HG02938 (cell line): ENCODE results near the gene PAAF1.

Experiments
- ATAC-seq: cut with Tn5 transposase; IDR thresholded peaks from one replicate; pipeline ENCODE4 v1.9.1; 2021; ENCODE audit warnings: mild to moderate bottlenecking, moderate library complexity; ENCODE audit not compliant: unreplicated experiment

The PAAF1 gene

DNA sequence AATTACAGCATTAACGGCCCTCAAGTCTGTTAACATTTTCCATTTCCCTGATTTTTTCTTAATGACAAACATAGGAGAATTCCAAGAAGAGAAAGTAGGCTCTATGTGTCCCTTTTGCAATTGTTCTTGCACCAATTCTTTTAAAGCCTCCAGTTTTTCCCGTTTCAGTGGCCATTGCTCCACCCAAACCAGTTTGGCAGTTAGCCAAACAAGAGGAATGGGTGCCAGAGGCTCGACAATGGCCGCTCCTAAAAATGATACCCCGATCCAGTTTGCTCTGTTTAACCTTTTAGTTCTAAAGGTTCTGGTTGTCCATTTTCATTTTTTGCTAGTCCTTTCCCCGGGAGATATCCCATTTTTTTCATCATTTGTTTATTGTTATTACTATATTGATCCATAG is 67.3 kb downstream of the PAAF1 start:
- no peak for ATAC-seq

DNA sequence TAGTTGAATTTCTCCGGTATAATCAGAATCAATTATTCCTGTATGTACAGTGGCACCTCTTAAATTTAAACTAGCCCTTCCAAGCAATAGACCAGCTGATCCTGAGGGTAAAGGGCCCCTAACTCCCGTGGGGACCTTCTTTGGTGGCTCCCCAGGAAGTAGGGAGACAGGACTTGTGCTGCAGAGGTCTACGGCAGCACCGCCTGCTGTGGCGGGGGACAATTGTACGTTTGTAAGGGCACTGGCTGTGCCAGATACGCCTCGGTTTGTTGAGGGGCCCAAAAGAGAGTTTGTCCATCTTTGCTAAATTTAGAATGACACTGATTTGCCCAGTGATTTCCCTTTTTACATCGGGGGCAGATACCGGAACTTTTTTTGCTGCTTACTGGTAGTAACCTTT is 68.1 kb downstream of the PAAF1 start:
- ATAC-seq, result no peak

DNA sequence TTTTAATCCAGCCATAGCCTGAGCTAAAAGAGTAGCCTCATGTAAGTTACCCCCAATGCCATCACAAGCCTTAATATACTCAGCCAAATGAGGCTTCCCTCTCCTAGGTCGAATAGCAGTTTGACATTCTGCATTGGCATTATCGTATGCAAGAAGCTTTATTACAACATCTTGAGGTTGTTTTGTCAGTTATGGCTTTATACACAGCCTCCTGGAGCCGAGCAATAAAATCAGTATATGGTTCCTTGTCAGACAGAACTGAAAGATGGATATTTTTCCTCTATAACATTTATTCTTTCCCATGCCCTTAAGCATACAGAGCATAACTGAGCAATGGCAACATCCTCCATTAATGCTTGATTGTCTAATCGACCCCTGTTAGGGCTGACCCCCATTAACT is 68.6 kb downstream of the PAAF1 start:
- no peak for ATAC-seq

DNA sequence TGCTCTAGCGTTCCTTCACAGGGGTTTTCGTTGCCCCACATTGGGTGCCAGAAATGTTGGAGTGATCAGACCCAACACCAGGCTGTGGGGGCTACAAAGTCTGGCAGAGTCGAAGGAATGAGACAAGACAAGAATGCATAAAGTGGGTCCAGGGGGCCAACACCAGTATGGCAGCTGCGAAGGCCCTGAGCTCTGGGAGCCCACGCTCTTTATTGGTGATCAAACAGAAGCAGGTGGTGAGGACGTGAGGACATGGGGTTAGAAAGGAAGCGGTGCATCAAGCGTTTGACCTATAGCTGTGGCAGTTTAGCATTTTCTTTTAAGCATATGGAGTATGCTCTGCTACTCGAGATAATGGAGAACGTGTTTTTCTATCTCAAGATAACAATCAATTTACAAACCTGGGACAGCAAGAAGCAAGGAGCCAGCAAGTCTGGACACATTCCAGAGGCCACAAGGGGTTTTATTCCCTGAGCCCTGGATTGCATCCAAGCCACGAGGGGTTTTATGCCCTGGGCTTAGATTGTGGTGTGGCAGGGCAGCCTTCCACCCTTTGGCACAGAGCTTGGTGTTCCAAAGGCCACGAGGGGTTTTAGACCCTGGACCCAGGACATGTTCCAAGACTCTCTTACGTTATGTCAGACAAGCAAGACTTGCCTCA is 70.1 kb downstream of the PAAF1 start:
- ATAC-seq, result no peak

DNA sequence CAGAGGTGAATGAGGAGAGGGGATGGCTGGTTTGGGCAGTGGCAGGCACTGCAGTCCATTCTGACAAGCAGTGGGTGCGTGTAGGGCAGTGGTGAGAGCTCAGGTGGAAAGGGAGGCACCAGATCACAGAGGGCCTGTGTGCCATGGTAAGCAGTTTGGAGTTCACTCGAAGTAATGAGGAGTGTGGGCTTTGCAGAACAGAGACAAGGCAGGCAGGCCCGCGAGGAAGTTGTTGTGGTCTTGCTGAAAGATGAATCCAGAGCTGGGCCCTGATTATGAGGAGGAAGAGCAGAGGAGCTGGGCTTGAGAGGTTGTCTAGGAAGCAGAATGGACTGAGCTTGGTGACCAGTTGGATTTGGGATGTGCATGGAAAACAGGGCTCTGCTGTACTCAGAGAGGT is 72.4 kb downstream of the PAAF1 start:
- no peak for ATAC-seq

- ATAC-seq, result no peak
These were observed 73.1 kb downstream of the PAAF1 start for GRCh38 chr11:73949912-73950311.

DNA sequence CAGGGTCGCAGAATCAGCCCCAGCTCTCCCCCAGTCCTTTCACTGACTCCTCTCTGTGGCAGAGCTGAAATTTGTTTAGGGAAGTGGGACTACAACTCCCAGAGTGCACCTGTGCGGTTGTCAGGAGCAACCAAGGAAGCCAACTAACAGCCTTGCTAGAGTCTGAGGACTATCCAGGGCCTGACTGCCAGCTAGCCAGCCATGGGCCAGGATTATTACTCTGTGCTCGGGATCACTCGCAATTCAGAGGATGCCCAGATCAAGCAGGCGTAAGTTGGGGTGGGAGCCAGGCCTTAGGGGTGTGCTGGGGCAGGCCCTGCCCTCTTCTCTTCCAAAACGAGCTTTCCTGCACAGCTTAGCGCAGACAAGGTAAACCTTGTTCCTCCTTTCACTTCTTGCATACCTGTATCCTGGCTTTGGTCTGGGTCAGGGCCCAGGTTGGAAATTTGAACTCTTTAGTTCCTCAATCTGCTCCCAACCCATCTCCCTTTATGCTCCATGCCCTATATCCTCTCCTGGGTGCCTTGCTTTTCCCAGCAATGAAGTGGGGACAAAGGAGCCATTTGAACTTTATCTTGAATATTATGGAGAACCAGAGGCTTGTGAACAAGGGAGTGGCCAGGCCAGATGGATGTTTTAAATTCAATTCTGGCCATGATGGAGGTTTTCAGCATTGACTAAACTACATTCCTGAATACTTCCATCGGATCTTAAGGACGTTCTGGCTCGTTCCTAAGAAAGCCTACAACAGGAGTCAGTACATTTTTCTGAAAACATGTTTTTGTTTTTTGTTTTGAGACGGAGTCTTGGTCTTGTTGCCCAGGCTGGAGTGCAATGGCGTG is 74.3 kb downstream of the PAAF1 start, which contains the start of gene DNAJB13:
DNAJB13 (plus strand) TSS at position 158 of the 842 bp plus-strand sequence; CDS start at position 202, 44 bp downstream.
- peak; percentile 90 for ATAC-seq

DNA sequence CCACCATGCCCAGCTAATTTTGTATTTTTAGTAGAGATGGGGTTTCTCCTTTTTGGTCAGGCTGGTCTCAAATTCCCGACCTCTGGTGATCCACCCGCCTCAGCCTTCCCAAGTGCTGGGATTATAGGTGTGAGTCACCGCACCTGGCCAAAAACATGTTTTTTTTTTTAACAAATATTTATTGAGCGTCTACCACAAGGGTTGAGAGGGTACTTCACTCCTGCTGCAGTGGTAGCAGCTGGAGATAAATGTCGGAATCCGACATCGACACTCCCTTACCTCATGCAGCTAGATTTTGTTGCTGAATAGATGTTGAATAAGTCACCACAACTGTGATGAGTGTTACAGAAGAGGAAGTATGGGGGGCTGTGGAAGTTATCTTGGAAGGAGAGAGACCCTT is 75.0 kb downstream of the PAAF1 start:
- no peak for ATAC-seq

DNA sequence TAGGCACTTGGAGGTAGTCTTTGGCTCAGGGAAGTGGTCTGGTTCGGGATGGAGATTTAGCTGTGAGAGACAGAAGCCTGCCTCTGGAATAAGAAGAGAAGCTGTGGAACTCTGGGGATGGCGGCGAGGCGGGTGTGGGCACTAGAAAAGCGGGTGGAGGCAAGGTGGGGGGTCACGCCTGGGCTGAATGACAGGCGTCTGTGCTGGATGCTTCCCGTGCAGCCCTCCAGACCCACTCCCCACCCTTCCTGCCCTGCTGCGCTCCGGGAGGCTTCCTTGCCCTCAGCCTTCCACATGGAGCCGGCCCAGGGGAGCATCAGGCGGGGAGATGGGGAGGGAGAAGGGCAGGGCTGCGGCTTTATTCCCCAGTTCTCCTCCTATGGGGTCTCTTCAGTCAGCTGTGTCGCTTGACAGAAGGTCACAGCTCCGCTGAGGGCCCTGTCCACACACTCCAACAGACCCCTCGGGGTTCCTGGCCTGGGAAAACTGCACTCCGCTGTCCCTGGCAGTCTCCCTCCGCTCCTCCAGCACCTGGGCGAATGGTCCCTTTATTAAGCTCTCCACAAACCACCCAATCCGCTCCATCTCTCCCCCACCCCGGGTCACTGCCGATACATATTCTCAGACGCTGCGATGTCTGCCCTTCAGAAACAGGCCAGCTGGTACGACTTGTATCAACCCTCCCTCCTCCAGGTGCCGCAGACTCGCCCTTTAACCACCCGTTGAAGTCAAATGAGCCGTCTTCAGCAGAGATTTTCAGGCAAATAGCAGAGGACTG is 80.3 kb downstream of the PAAF1 start:
- ATAC-seq, result no peak

GRCh38 chr11:73957654-73958361 is 81.0 kb downstream of the PAAF1 start:
- ATAC-seq, result no peak

- ATAC-seq, result no peak
These were observed 81.8 kb downstream of the PAAF1 start for GRCh38 chr11:73958521-73959141.

DNA sequence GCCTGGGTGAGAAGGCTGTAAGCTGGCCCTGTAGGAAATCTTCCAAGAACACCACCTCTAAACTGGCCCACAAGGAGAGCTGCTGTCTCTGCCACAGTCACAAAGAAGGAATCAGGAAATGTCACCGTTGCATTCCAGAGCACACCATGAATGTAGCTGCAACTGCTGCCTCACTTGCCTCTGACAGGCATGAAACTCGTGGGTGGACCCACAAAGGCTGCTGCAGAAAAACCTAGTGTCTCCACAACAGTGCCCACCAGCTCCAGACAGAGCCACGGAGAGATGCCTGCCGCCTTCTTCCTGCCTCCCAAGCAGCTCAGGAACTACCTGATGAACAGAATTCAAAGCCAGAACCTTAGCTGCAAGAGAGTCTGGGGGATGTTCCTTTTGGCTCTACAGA is 84.5 kb downstream of the PAAF1 start:
- ATAC-seq, result no peak

DNA sequence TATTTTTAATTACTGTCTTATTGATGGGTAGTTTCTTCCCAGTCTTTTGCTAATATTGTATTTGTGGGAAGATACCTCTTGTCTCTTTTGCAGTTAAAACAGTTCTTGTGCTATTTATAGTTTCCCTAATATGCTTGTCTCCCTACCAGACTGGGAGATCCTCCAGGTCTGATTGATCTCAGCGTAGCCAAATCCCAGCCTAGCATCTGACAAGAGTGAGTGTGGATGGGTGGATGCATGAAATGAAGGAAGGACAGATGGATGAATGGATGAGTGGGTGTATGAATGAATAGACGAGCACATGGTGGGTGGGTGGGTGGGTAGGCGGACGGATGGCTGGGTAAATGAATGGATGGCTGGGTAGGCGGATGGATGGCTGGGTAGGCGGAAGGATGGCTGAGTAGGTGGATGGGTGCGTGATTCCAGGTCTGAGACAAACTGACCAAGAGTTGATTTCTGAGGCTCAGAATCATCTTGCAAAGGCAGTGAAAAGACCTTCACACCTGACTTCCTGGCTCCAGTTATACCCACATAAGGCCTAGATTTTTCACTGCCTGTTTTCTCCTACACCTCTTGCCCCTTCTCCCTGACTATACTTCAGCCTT is 85.4 kb downstream of the PAAF1 start:
- ATAC-seq, result no peak

GRCh38 chr11:73963861-73964260 is 87.1 kb downstream of the PAAF1 start:
- ATAC-seq, result no peak

- no peak for ATAC-seq
These were observed 88.4 kb downstream of the PAAF1 start for GRCh38 chr11:73965076-73965763.

- ATAC-seq, result no peak
These were observed 88.9 kb downstream of the PAAF1 start for GRCh38 chr11:73965764-73966121.

DNA sequence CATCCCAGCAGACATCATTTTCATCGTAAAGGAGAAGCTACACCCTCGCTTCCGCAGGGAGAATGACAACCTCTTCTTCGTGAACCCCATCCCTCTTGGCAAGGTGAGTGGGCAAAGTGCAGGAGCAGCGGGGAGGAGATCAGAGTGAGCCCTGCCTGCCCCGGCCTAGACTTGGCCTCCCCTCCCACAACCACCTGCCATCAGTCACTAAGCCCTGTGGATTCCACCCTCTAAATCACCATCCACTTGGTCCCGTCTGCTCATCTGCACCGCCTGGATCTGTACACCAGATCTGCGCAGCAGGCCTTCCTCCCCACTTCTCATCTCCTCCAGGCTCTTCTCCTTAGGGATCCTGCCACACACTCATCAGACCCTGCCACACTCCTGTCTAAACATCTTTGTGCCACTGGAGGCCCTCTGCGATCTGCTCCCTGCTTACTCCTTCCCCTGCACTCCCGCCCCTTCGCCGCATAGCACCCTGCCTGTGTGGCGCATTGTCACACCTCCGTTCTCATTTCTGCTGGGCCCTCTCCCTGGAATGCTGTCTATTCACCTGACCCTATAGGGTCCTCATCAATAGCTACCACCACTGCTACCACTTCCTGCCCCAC is 91.7 kb downstream of the PAAF1 start:
- ATAC-seq, result no peak

GRCh38 chr11:73969091-73969490 is 92.3 kb downstream of the PAAF1 start:
- no peak for ATAC-seq
